Liver (tissue), 9 donors: ENCODE results near the gene SH2D5. TPM values are rescaled to one million over a fixed set of nuclear protein-coding genes. Genes with fewer than 3 reads are reported as not detected.

Experiments used
- DNase-seq: peaks from one replicate; pipeline ENCODE4 v3.0.0-alpha.2; 2017; ENCODE audit warnings: low spot score
- H3K27ac ChIP-seq, 2 donors: one replicate each; pipeline ENCODE4 v1.7.0; 2013; ENCODE audit warnings: inconsistent platforms in 2 of 2, low read length in 2 of 2, control low read depth in 1 of 2, low read depth in 1 of 2, mild to moderate bottlenecking in 1 of 2
- H3K27me3 ChIP-seq, 4 donors: one replicate each; pipeline versions ENCODE4 v1.6.1 to v1.7.0; 2013; ENCODE audit warnings: low read length in 3 of 4, inconsistent platforms in 1 of 4, mild to moderate bottlenecking in 1 of 4, moderate library complexity in 1 of 4; ENCODE audit not compliant: control insufficient read depth in 4 of 4, insufficient read depth in 4 of 4
- H3K36me3 ChIP-seq, 4 donors: one replicate each; pipeline versions ENCODE4 v1.6.1 to v1.7.0; 2013; ENCODE audit warnings: low read length in 3 of 4, mild to moderate bottlenecking in 3 of 4, low read depth in 1 of 4, moderate library complexity in 1 of 4; ENCODE audit not compliant: control insufficient read depth in 4 of 4, insufficient read depth in 3 of 4
- H3K4me1 ChIP-seq, 4 donors: one replicate each; pipeline versions ENCODE4 v1.6.1 to v1.7.0; 2013; ENCODE audit warnings: low read length in 3 of 4, mild to moderate bottlenecking in 3 of 4, moderate library complexity in 1 of 4; ENCODE audit not compliant: control insufficient read depth in 4 of 4, insufficient read depth in 4 of 4
- H3K4me3 ChIP-seq, 3 donors: one replicate each; pipeline versions ENCODE4 v1.6.1 to v1.7.0; 2013; ENCODE audit warnings: low read length in 3 of 3, control low read depth in 1 of 3, low read depth in 1 of 3, mild to moderate bottlenecking in 1 of 3
- H3K9ac ChIP-seq, 2 donors: one replicate each; pipeline ENCODE4 v1.7.0; 2013; ENCODE audit warnings: low read length in 2 of 2, mild to moderate bottlenecking in 2 of 2, moderate library complexity in 2 of 2, control low read depth in 1 of 2, low read depth in 1 of 2
- H3K9me3 ChIP-seq, 4 donors: one replicate each; pipeline versions ENCODE4 v1.6.1 to v1.7.0; 2013; ENCODE audit warnings: low read length in 3 of 4; ENCODE audit not compliant: control insufficient read depth in 4 of 4
- ATF3 ChIP-seq: IDR thresholded peaks from 2 replicates; pipeline ENCODE4 v1.6.1; 2016; ENCODE audit warnings: antibody characterized with exemption
- CTCF ChIP-seq: fragments of 150-350 bp; IDR thresholded peaks from 2 replicates; pipeline ENCODE4 v1.5.1; 2017; ENCODE audit warnings: improper control_type of control experiment, low read depth, low read length; ENCODE audit not compliant: missing input control
- FOXA1 ChIP-seq: IDR thresholded peaks from 2 replicates; pipeline ENCODE4 v1.6.1; 2016; ENCODE audit warnings: antibody characterized with exemption
- FOXA2 ChIP-seq: IDR thresholded peaks from 2 replicates; pipeline ENCODE4 v1.6.1; 2016; ENCODE audit warnings: antibody characterized with exemption
- GABPA ChIP-seq, 2 donors: IDR thresholded peaks in 1 of 2; conservative IDR thresholded peaks in 1 of 2; 2 replicates each; pipeline ENCODE4 v1.6.1; 2016; ENCODE audit warnings: antibody characterized with exemption in 2 of 2, mild to moderate bottlenecking in 1 of 2, moderate library complexity in 1 of 2
- HNF4A ChIP-seq, 2 donors: conservative IDR thresholded peaks; 2 replicates each; pipeline ENCODE4 v1.6.1; 2016; ENCODE audit warnings: antibody characterized with exemption in 2 of 2, mild to moderate bottlenecking in 2 of 2
- HNF4G ChIP-seq: IDR thresholded peaks from 2 replicates; pipeline ENCODE4 v1.6.1; 2016; ENCODE audit warnings: antibody characterized with exemption
- JUND ChIP-seq, 2 donors: IDR thresholded peaks; 2 replicates each; pipeline ENCODE4 v1.6.1; 2016; ENCODE audit warnings: antibody characterized with exemption in 2 of 2
- REST ChIP-seq: IDR thresholded peaks from 2 replicates; pipeline ENCODE4 v1.6.1; 2016; ENCODE audit warnings: antibody characterized with exemption, mild to moderate bottlenecking
- RXRA ChIP-seq, 2 donors: IDR thresholded peaks; 2 replicates each; pipeline ENCODE4 v1.6.1; 2017 to 2018; ENCODE audit warnings: antibody characterized with exemption in 2 of 2, mild to moderate bottlenecking in 1 of 2
- WGBS: extraction: QIAGEN DNeasy Blood & Tissue Kit; methylation state at CpG from one replicate; pipeline ENCODE4 v1.1.7; 2013; 5-methylcytosine and 5-hydroxymethylcytosine counted together
- polyA plus RNA-seq, 2 donors: library from polyadenylated mRNA; stranded (reverse) in 1 of 2; unstranded in 1 of 2; fragments of 200-250 nt in 1 of 2; fragments of >200 nt in 1 of 2; fragmentation: Nextera tagmentation in 1 of 2; extraction: Ambion mirVana in 1 of 2; gene quantifications; one replicate each; pipeline versions ENCODE4 v1.2.1 to v1.2.3, GENCODE V29; 2013 to 2015
- total RNA-seq, 2 donors: library from RNA; depleted of rRNA; stranded (reverse); fragments of >200 nt; gene quantifications; one replicate each; pipeline ENCODE4 v1.2.3, GENCODE V29; 2014
- donor health status: healthy.
- donor health status: healthy.
- donor health status: healthy.
- donor health status: healthy.
- donor health status: healthy.

Gene SH2D5
- total and polyA plus RNA-seq, 4 donors: 0.05 TPM; not detected in 3

- no peaks in the 10 kb centered on the region for H3K4me1 ChIP-seq
- H3K4me3 ChIP-seq: no peak overlapping the region
- no peaks in the 10 kb centered on the region for H3K9me3 ChIP-seq
- DNase-seq: no peak
- TF ChIP-seq JUND (IDR thresholded peaks at IDR 0.05) (no peak), CTCF (no peak), GABPA (IDR thresholded peaks at IDR 0.05 in 1 of 2, conservative IDR thresholded peaks at IDR 0.05 in 1 of 2) (no peak), HNF4A (conservative IDR thresholded peaks at IDR 0.05) (no peak), FOXA1 (no peak), FOXA2 (no peak), ATF3 (no peak), REST (no peak), RXRA (IDR thresholded peaks at IDR 0.05) (no peak), HNF4G (no peak)
- H3K9ac ChIP-seq: no peak overlapping the region
- H3K36me3 ChIP-seq: peaks cover 22 to 89% (median 80%) of the 10 kb centered on the region in 4 donors
- no peaks in the 10 kb centered on the region for H3K27me3 ChIP-seq
- no peak overlapping the region for H3K27ac ChIP-seq
Observed at GRCh38 chr1:20767271-20767670, 34.8 kb upstream of the SH2D5 start.

GRCh38 chr1:20763417-20763816 is 30.9 kb upstream of the SH2D5 start:
- no peaks in the 10 kb centered on the region for H3K4me1 ChIP-seq
- H3K9me3 ChIP-seq: no peaks in the 10 kb centered on the region
- TF ChIP-seq REST (no peak), ATF3 (no peak), RXRA (IDR thresholded peaks at IDR 0.05) (no peak), HNF4G (no peak), FOXA1 (no peak)
- no peaks in the 10 kb centered on the region for H3K27me3 ChIP-seq
- H3K9ac ChIP-seq: no peak overlapping the region
- WGBS: 97% methylated on average over 3 of the region's 3 CpGs
- DNase-seq: no peak
- no peak overlapping the region for H3K27ac ChIP-seq
- peaks cover 29 to 83% (median 69%) of the 10 kb centered on the region in 4 donors for H3K36me3 ChIP-seq
- H3K4me3 ChIP-seq: no peak overlapping the region
